Endothelial cell of umbilical vein (primary cell): ENCODE data around the gene NOSIP. TPM values are rescaled to one million over a fixed set of nuclear protein-coding genes. Genes with fewer than 3 reads are reported as not detected.
A peak's percentile ranks its signal among the peaks of the same experiment; 100 is the strongest.

Experiments
- BruUV-seq: library from RNA; stranded (reverse); fragments of 400-500 nt; replicated peaks from 2 replicates; lab custom pipeline; 2021; lab: Mats Ljungman, UMichigan
- CTCF ChIA-PET: fragments of 300-600, 350-600 bp; sonication (Branson Sonifier 250); formaldehyde crosslinking; loops from one replicate; lab custom pipeline; 2021; ENCODE audit warnings: antibody characterized with exemption, inconsistent platforms; lab: Charles Lee
- POLR2A ChIA-PET: fragments of 300-600, 350-600 bp; sonication (Branson Sonifier 250); formaldehyde crosslinking; loops from one replicate; lab custom pipeline; 2021; ENCODE audit warnings: antibody characterized with exemption, inconsistent platforms; lab: Charles Lee
- DNase-seq: peaks from one replicate; pipeline ENCODE4 v3.0.0-alpha.2; 2011; ENCODE audit warnings: low read depth, low spot score
- FAIRE-seq: peaks from 2 replicates; lab custom pipeline; 2011; peaks lifted over from hg19 to GRCh38; lab: Jason Lieb, UNC
- H2AFZ ChIP-seq: 2 replicates; pipeline ENCODE4 v1.6.0; 2012; ENCODE audit warnings: low read depth, low read length, control low read depth, inconsistent platforms
- H3K27ac ChIP-seq: 2 replicates; pipeline ENCODE4 v1.5.1; 2011; ENCODE audit warnings: low read depth, mild to moderate bottlenecking, control low read depth, low read length, moderate library complexity; ENCODE audit not compliant: insufficient read depth
- H3K27me3 ChIP-seq, 2 experiments: 2 replicates each; pipeline versions ENCODE4 v1.6.0 to v1.6.1; 2011; ENCODE audit warnings: low read length in 2 of 2, mixed read lengths in 1 of 2; ENCODE audit not compliant: control insufficient read depth in 2 of 2, insufficient read depth in 2 of 2
- H3K36me3 ChIP-seq, 2 experiments: 2 replicates in 1 of 2; 3 replicates in 1 of 2; pipeline ENCODE4 v1.5.1; 2011; ENCODE audit warnings: low read length in 2 of 2, mild to moderate bottlenecking in 1 of 2, moderate library complexity in 1 of 2; ENCODE audit not compliant: control insufficient read depth in 2 of 2, insufficient read depth in 2 of 2; ENCODE audit errors: extremely low read depth in 1 of 2
- H3K4me1 ChIP-seq: 3 replicates; pipeline ENCODE4 v1.5.1; 2011; ENCODE audit warnings: mild to moderate bottlenecking, low read length; ENCODE audit not compliant: control insufficient read depth, insufficient read depth; ENCODE audit errors: extremely low read depth
- H3K4me2 ChIP-seq: 2 replicates; pipeline ENCODE4 v1.6.1; 2011; ENCODE audit warnings: low read length, control low read depth, mixed read lengths; ENCODE audit not compliant: insufficient read depth
- H3K4me3 ChIP-seq, 3 experiments: fragments of 200-600 bp in 1 of 3; sonication (generic), shearing (Covaris generic) in 1 of 3; replicated peaks in 1 of 3; 2 replicates each; pipeline ENCODE4 v1.5.1; 2011 to 2016; ENCODE audit warnings: control low read depth in 3 of 3, low read length in 3 of 3, mild to moderate bottlenecking in 2 of 3, inconsistent platforms in 1 of 3, low read depth in 1 of 3, moderate library complexity in 1 of 3; ENCODE audit not compliant: insufficient read depth in 1 of 3
- H3K79me2 ChIP-seq: 2 replicates; pipeline ENCODE4 v1.6.0; 2012; ENCODE audit warnings: low read length, inconsistent platforms; ENCODE audit not compliant: control insufficient read depth, insufficient read depth
- H3K9ac ChIP-seq: replicated peaks from 2 replicates; pipeline ENCODE3; 2011; ENCODE audit warnings: low read length, control low read depth; ENCODE audit not compliant: insufficient read depth; ENCODE audit errors: extremely low read depth
- H3K9me1 ChIP-seq: replicated peaks from 3 replicates; pipeline ENCODE4 v1.6.0; 2011; ENCODE audit warnings: mild to moderate bottlenecking, low read length; ENCODE audit not compliant: control insufficient read depth, insufficient read depth; ENCODE audit errors: extremely low read depth
- H3K9me3 ChIP-seq: replicated peaks from 2 replicates; pipeline ENCODE4 v1.5.1; 2012; ENCODE audit warnings: low read length, inconsistent platforms; ENCODE audit not compliant: control insufficient read depth, insufficient read depth
- H4K20me1 ChIP-seq: replicated peaks from 2 replicates; pipeline ENCODE3; 2011; ENCODE audit warnings: mild to moderate bottlenecking, low read length; ENCODE audit not compliant: control insufficient read depth, insufficient read depth; ENCODE audit errors: extremely low read depth
- EZH2 ChIP-seq: IDR thresholded peaks from 2 replicates; pipeline ENCODE4 v1.6.1; 2012; ENCODE audit warnings: borderline replicate concordance, low read depth, mild to moderate bottlenecking, moderate library complexity, low read length, inconsistent platforms; ENCODE audit not compliant: severe bottlenecking
- FOS ChIP-seq: IDR thresholded peaks from 2 replicates; pipeline ENCODE4 v1.6.1; 2011; ENCODE audit warnings: mild to moderate bottlenecking, low read length, moderate library complexity, borderline replicate concordance; ENCODE audit not compliant: insufficient read depth
- GATA2 ChIP-seq: IDR thresholded peaks from 2 replicates; pipeline ENCODE4 v1.7.0; 2011; ENCODE audit warnings: low read depth, mild to moderate bottlenecking, moderate library complexity, mixed read lengths, low read length; ENCODE audit not compliant: insufficient read length, insufficient read depth
- MAX ChIP-seq: IDR thresholded peaks from 2 replicates; pipeline ENCODE4 v1.6.1; 2011; ENCODE audit not compliant: insufficient read depth, insufficient read length
- MYC ChIP-seq: IDR thresholded peaks from one replicate; pipeline ENCODE4 v1.6.1; 2011; ENCODE audit warnings: mild to moderate bottlenecking, low read depth, low read length
- POLR2A ChIP-seq: IDR thresholded peaks from 2 replicates; pipeline ENCODE4 v1.6.1; 2012; ENCODE audit warnings: low read depth, mild to moderate bottlenecking, control low read depth, low read length
- POLR2AphosphoS5 ChIP-seq: IDR thresholded peaks from 2 replicates; pipeline ENCODE4 v1.6.1; 2012; ENCODE audit warnings: low read depth, mild to moderate bottlenecking, control low read depth, low read length, moderate library complexity; ENCODE audit not compliant: insufficient read depth
- dilution Hi-C: fragments of 300-500 bp; cut with MboI; formaldehyde crosslinking; loops from one replicate; pipeline ENCODE4 v1.15.0; 2019; ENCODE audit warnings: low sequenced_read_pairs; ENCODE audit not compliant: extremely low pct_ligation_motif_present
- intact Hi-C: fragments of 100-400 bp; cut with micrococcal nuclease; formaldehyde crosslinking; loops from one replicate; pipeline ENCODE4 v1.10.0; 2022
- polyA plus RNA-seq, 4 experiments: library from polyadenylated mRNA; depleted of rRNA in 3 of 4; stranded (reverse) in 3 of 4; unstranded in 1 of 4; fragments of >200 nt; gene quantifications; 2 replicates each; pipeline versions ENCODE4 v1.2.1 to v1.2.3, GENCODE V29; 2011 to 2012; ENCODE audit warnings: missing spikeins in 1 of 4
- total RNA-seq: library from RNA; stranded (reverse); gene quantifications from 2 replicates; pipeline ENCODE4 v1.2.3, GENCODE V29; 2021

NOSIP gene
- total and polyA plus RNA-seq, 2 donors (not counting 3 experiments of a cell fraction or from before 2014, with no cell fraction given): 77.5 to 128 TPM

GRCh38 chr19:49579193-49579592, 1.2 kb downstream of the NOSIP start:
- H2AFZ ChIP-seq: no peak overlapping the region
- BruUV-seq: no TSS peak
- H3K4me1 ChIP-seq: peaks cover 15% of the 10 kb centered on the region
- ChIA-PET POLR2A (interaction anchor here (1.6 to 2.1 kb wide), 4 partner anchors 8 to 84 kb away, joined by 3 to 9 read pairs (median 6); partner anchors contain the start of gene RPS11), CTCF (interaction anchor here (0.9 to 2.9 kb wide), 6 partner anchors 8 to 73 kb away, joined by 3 to 39 read pairs (median 4); no protein-coding TSS in a partner anchor)
- peaks cover 4 to 6% of the 10 kb centered on the region in 2 experiments for H3K36me3 ChIP-seq
- DNase-seq (no peak), FAIRE-seq (no peak)
- H3K9me1 ChIP-seq: no peaks in the 10 kb centered on the region
- intact Hi-C loops (no loop called here), dilution Hi-C loops (no loop called here)
- peak overlapping the region in 1 of 3 experiments; percentile 84 for H3K4me3 ChIP-seq
- no peaks in the 10 kb centered on the region for H4K20me1 ChIP-seq
- H3K27me3 ChIP-seq: no peaks in the 10 kb centered on the region
- peaks cover 36% of the 10 kb centered on the region for H3K79me2 ChIP-seq
- peak overlapping the region; percentile 82 for H3K9ac ChIP-seq
- no peak overlapping the region for H3K27ac ChIP-seq
- no peak for TF ChIP-seq POLR2AphosphoS5
- no peak for TF ChIP-seq POLR2A
- no peak for TF ChIP-seq GATA2
- TF ChIP-seq EZH2: no peak
- no peak for TF ChIP-seq MAX
- TF ChIP-seq FOS: no peak
- TF ChIP-seq MYC: no peak
- H3K4me2 ChIP-seq: peak overlapping the region; percentile 62
- no peaks in the 10 kb centered on the region for H3K9me3 ChIP-seq
